ENCODE results near the gene TRIM28. TPM values are rescaled to one million over a fixed set of nuclear protein-coding genes. Genes with fewer than 3 reads are reported as not detected.

Gene TRIM28
- total and polyA plus RNA-seq, 2 donors (not counting 1 experiment from before 2014, with no cell fraction given) = 160 to 325 TPM

DNA sequence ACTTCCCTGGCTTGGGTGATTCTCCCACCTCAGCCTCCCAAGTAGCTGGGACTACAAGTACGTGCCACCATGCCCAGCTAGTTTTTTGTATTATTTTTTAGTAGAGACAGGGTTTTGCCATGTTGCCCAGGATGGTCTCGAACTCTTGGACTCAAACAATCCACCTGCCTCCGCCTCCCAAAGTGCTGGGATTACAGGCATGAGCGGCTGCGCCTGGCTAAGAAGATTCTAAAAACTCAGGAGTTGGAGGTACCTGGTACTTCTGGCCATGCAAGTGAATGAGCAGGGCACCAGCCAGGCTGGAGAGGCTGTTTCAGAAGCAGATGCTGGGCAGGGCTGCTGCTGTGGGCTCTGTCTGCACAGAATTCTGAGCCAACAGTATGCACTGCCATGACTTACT is 23.1 kb downstream of the TRIM28 start:
- Histone ChIP-seq H3K27me3 (ENCODE audit: control insufficient read depth, insufficient read depth, low read length) (no peaks in the 10 kb centered on the region), H3K79me2 (ENCODE audit: control insufficient read depth, insufficient read depth, low read length) (peaks cover 2% of the 10 kb centered on the region), H3K4me3 (replicated peaks in 1 of 4; ENCODE audit: control extremely low read depth in 1 of 4, insufficient read depth in 1 of 4, low read depth in 3 of 4, low read length in 4 of 4) (no peak overlapping the region), H3K4me1 (ENCODE audit: control insufficient read depth, extremely low read depth, insufficient read depth, low read length) (peaks cover 2% of the 10 kb centered on the region), H3K9me3 (ENCODE audit: control insufficient read depth, insufficient read depth, low read depth, low read length) (no peaks in the 10 kb centered on the region), H3K36me3 (ENCODE audit: control insufficient read depth, insufficient read depth, low read length) (peaks cover 14% of the 10 kb centered on the region), H2AFZ (ENCODE audit: low read length) (no peak overlapping the region), H4K20me1 (ENCODE audit: control insufficient read depth, extremely low read depth, insufficient read depth, low read length) (no peaks in the 10 kb centered on the region), H3K4me2 (ENCODE audit: extremely low read depth, insufficient read depth, low read length) (no peak overlapping the region), H3K27ac (ENCODE audit: insufficient read depth, low read length) (no peak overlapping the region), H3K9ac (ENCODE audit: insufficient read depth, low read length) (no peak overlapping the region)
- TF ChIP-seq CTCF (conservative IDR thresholded peaks at IDR 0.05 in 1 of 2, IDR thresholded peaks at IDR 0.05 in 1 of 2; ENCODE audit: low read depth in 1 of 2, low read length in 2 of 2) (no peak), EZH2 (IDR thresholded peaks at IDR 0.05; ENCODE audit: low read length, missing control alignments) (no peak)
- no peak for DNase-seq (ENCODE audit: low read depth in 2 of 2)

GRCh38 chr19:58568453-58569130 is 24.7 kb downstream of the TRIM28 start:
- Histone ChIP-seq H3K9me3 (ENCODE audit: control insufficient read depth, insufficient read depth, low read depth, low read length) (no peaks in the 10 kb centered on the region), H3K79me2 (ENCODE audit: control insufficient read depth, insufficient read depth, low read length) (peaks cover 3% of the 10 kb centered on the region), H3K4me3 (replicated peaks in 1 of 4; ENCODE audit: control extremely low read depth in 1 of 4, insufficient read depth in 1 of 4, low read depth in 3 of 4, low read length in 4 of 4) (no peak overlapping the region), H3K4me1 (ENCODE audit: control insufficient read depth, extremely low read depth, insufficient read depth, low read length) (peaks cover 4% of the 10 kb centered on the region), H4K20me1 (ENCODE audit: control insufficient read depth, extremely low read depth, insufficient read depth, low read length) (no peaks in the 10 kb centered on the region), H3K27ac (ENCODE audit: insufficient read depth, low read length) (no peak overlapping the region), H3K9ac (ENCODE audit: insufficient read depth, low read length) (no peak overlapping the region), H3K36me3 (ENCODE audit: control insufficient read depth, insufficient read depth, low read length) (peaks cover 14% of the 10 kb centered on the region), H3K4me2 (ENCODE audit: extremely low read depth, insufficient read depth, low read length) (no peak overlapping the region), H2AFZ (ENCODE audit: low read length) (no peak overlapping the region), H3K27me3 (ENCODE audit: control insufficient read depth, insufficient read depth, low read length) (no peaks in the 10 kb centered on the region)
- no peak for DNase-seq (ENCODE audit: low read depth in 2 of 2)
- no peak for TF ChIP-seq EZH2 (IDR thresholded peaks at IDR 0.05; ENCODE audit: low read length, missing control alignments)
- TF ChIP-seq CTCF (conservative IDR thresholded peaks at IDR 0.05 in 1 of 2, IDR thresholded peaks at IDR 0.05 in 1 of 2; ENCODE audit: low read depth in 1 of 2, low read length in 2 of 2) = no peak

- Histone ChIP-seq H3K36me3 (ENCODE audit: control insufficient read depth, insufficient read depth, low read length) (peaks cover 14% of the 10 kb centered on the region), H3K9me3 (ENCODE audit: control insufficient read depth, insufficient read depth, low read depth, low read length) (no peaks in the 10 kb centered on the region), H3K27ac (ENCODE audit: insufficient read depth, low read length) (no peak overlapping the region), H3K9ac (ENCODE audit: insufficient read depth, low read length) (no peak overlapping the region), H3K4me2 (ENCODE audit: extremely low read depth, insufficient read depth, low read length) (no peak overlapping the region), H3K79me2 (ENCODE audit: control insufficient read depth, insufficient read depth, low read length) (peaks cover 3% of the 10 kb centered on the region), H3K4me1 (ENCODE audit: control insufficient read depth, extremely low read depth, insufficient read depth, low read length) (peaks cover 10% of the 10 kb centered on the region), H4K20me1 (ENCODE audit: control insufficient read depth, extremely low read depth, insufficient read depth, low read length) (no peaks in the 10 kb centered on the region), H2AFZ (ENCODE audit: low read length) (no peak overlapping the region), H3K4me3 (replicated peaks in 1 of 4; ENCODE audit: control extremely low read depth in 1 of 4, insufficient read depth in 1 of 4, low read depth in 3 of 4, low read length in 4 of 4) (no peak overlapping the region), H3K27me3 (ENCODE audit: control insufficient read depth, insufficient read depth, low read length) (no peaks in the 10 kb centered on the region)
- TF ChIP-seq CTCF (conservative IDR thresholded peaks at IDR 0.05 in 1 of 2, IDR thresholded peaks at IDR 0.05 in 1 of 2; ENCODE audit: low read depth in 1 of 2, low read length in 2 of 2) = no peak
- TF ChIP-seq EZH2 (IDR thresholded peaks at IDR 0.05; ENCODE audit: low read length, missing control alignments) = no peak
- no peak for DNase-seq (ENCODE audit: low read depth in 2 of 2)
Observed at GRCh38 chr19:58569191-58569942, 25.5 kb downstream of the TRIM28 start.
